ENCODE measurements around the gene DAB2IP.

The DAB2IP gene

DNA sequence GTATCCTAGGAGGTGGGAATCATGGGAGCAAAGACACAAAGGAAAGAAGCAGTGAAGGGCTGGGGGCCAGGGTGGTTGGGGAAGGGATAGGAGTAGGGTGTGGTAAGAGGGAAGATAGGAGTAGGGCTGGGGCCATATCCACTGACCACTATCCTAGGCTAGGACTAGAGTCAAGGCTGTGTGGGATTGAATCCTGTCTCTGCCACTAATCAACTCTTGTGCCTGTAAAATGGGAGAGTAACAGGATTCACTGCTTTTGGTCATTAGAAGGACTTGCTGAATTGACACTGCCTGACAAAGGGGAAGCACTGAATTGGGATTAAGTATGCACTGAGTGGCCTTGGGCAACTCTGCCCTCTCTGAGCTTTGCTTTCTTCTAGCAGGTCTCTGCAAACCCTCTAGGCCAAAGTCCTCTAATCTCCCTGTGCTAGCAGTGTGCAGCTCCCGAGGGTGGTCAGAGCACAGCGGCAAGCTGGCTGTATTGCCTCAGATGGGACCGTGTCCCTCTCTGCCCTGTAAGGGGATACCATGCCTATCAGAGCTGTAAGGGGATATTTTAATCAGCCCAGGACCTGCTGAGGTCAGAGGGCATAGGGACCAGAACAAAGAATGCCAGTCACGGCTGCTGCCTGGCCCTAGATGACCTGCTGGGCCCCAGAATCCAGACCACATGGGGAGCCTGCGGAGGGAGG is 12.4 kb upstream of the DAB2IP start:
- TF ChIP-seq, protein P1, sequence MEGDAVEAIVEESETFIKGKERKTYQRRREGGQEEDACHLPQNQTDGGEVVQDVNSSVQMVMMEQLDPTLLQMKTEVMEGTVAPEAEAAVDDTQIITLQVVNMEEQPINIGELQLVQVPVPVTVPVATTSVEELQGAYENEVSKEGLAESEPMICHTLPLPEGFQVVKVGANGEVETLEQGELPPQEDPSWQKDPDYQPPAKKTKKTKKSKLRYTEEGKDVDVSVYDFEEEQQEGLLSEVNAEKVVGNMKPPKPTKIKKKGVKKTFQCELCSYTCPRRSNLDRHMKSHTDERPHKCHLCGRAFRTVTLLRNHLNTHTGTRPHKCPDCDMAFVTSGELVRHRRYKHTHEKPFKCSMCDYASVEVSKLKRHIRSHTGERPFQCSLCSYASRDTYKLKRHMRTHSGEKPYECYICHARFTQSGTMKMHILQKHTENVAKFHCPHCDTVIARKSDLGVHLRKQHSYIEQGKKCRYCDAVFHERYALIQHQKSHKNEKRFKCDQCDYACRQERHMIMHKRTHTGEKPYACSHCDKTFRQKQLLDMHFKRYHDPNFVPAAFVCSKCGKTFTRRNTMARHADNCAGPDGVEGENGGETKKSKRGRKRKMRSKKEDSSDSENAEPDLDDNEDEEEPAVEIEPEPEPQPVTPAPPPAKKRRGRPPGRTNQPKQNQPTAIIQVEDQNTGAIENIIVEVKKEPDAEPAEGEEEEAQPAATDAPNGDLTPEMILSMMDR (IDR thresholded peaks at IDR 0.05; ENCODE audit: low read length, missing control alignments) = no peak
- no peak for DNase-seq (ENCODE audit: low read depth)
- H3K4me3 ChIP-seq (replicated peaks; ENCODE audit: low read depth, low read length) = no peak overlapping the region

DNA sequence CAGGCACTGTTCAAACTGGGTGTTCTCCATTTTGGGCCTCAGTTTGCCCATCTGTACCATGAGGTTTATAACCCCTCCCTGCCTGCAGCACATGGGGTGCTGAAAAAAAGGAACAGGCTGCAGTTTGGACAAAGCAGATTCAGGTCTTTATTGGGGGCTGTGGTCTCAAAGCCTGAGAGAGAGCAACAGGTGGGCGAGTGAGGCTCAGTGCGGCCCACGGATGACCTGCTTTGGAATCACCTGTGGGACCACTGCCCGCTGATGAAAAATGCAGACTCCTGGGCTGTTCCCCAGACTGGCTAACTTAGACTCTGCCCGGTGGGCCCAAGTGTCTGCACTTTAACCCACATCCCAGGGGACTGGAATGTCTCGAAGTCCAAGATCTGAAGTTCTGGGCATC is 11.8 kb upstream of the DAB2IP start:
- DNase-seq (ENCODE audit: low read depth) = no peak
- H3K4me3 ChIP-seq (replicated peaks; ENCODE audit: low read depth, low read length) = no peak overlapping the region
- TF ChIP-seq, protein P1 (IDR thresholded peaks at IDR 0.05; ENCODE audit: low read length, missing control alignments) = no peak

DNA sequence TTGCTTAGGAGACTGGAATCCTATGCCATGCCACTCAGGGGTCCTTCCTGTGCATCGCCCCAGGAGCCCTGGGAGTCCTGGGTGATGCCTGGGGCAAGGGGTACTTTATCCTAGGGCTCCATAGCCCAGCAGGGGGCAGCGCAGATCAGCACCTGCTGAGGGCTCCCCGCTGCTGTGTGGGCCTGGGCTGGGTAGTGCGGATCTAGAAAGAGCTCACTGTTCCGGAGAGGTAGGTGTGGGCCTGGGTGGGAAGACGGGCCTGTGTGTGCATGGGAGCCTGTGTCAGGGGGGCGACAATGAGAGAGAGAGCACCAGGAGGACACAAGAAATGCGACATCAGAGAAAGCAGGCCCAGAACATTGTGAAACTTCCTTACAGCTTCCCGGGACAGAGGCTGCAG is 11.4 kb upstream of the DAB2IP start:
- DNase-seq (ENCODE audit: low read depth) = peak; percentile 31
- TF ChIP-seq, protein P1 (IDR thresholded peaks at IDR 0.05; ENCODE audit: low read length, missing control alignments) = peak; percentile 53
- no peak overlapping the region for H3K4me3 ChIP-seq (replicated peaks; ENCODE audit: low read depth, low read length)

DNA sequence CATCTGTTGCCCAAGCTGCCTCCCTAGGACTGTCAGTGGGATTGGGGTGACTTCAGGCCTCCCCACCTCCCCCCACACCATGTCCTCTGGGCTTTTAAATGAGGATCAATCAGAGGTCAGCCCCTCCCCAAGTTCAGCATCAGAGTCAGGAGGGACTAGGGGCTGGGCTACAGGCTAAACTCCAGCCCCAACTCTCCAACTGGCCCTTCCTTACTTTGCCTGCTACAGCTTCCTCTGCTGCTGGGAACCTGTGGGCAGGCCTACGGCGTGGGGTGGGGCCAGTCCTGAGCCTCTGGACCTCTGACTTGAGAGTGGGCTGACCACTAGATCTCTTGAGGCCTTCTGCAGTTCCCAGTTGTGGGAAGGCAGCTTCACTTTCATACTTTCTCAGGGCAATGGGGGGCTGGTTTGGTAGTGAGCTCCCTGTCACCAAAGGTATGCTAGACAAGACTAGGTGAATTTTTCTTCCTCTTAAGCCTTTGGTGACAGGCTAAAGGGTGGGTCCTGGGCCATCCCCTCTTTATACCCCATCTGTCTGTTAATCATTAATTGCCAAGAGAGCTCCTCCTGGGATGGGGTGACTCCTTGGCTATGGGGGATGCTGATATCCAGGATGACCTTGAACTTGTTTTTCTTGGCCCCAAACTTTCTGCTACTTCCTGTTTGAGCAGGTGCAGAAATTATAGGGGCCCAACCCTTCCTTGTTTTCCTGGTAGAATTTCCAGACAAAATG is 10.8 kb upstream of the DAB2IP start:
- DNase-seq (ENCODE audit: low read depth) = no peak

DNA sequence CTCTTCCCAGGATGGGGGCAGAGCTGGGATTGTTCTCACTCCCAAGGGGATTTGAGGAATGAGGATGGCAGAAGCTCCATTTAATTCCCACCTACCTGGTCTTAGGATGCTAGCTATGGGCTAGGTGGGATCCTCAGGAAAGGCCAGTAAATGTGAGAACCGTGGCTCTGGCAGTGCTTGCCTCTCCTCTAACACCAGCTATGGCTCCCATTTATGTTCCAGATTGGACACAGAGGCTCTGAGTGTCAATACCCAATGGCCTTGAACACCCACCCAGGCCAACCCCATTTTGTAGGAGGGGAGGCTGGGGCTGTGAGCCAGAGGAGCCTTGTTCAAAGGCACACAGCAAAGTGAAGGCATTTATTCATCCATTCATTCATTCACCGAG is 10.2 kb upstream of the DAB2IP start:
- TF ChIP-seq, protein P1 (IDR thresholded peaks at IDR 0.05; ENCODE audit: low read length, missing control alignments) = no peak
- no peak for DNase-seq (ENCODE audit: low read depth)
- H3K4me3 ChIP-seq (replicated peaks; ENCODE audit: low read depth, low read length) = no peak overlapping the region

More for the DNA sequence above, 10.8 kb upstream of the DAB2IP start:
- TF ChIP-seq, protein P1 (IDR thresholded peaks at IDR 0.05; ENCODE audit: low read length, missing control alignments) = no peak
- no peak overlapping the region for H3K4me3 ChIP-seq (replicated peaks; ENCODE audit: low read depth, low read length)

DNA sequence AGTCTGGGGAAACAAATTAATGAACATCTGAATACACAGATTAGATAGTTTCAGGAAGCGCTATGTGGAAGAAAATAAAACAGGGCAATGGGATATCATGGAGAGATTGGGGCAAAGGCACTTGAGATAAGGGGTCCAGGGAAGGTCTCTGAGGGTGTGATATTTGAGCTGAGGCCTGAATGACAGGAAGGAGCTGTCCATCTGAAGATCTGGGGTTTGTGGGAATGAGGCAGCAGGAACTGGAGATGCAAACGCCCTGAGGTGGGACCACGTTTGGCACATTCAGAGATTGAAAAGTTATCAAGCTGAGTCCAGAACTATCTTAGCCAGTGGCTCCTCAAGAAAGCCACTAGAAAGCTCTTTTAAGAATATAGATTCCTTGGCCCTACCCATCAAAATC is 8.7 kb upstream of the DAB2IP start:
- no peak for DNase-seq (ENCODE audit: low read depth)
- H3K4me3 ChIP-seq (replicated peaks; ENCODE audit: low read depth, low read length) = no peak overlapping the region
- TF ChIP-seq, protein P1 (IDR thresholded peaks at IDR 0.05; ENCODE audit: low read length, missing control alignments) = no peak

Measured in fibroblast of pulmonary artery (primary cell).